IMR-90 (cell line): ENCODE results near the gene LAMA5. TPM values are rescaled to one million over a fixed set of nuclear protein-coding genes. Genes with fewer than 3 reads are reported as not detected.

ENCODE experiments used
- ATAC-seq: fragments of 200-7000 bp; cut with Tn5 transposase; 2 replicates; pipeline ENCODE4 v1.9.1; 2020; ENCODE audit warnings: low read depth, mild to moderate bottlenecking, moderate library complexity
- BruUV-seq: library from RNA; stranded (reverse); fragments of 400-500 nt; replicated peaks from 2 replicates; lab custom pipeline; 2021; lab: Mats Ljungman, UMichigan
- CTCF ChIA-PET: fragments of 300-600 bp; formaldehyde crosslinking; extraction: SDS; loops from one replicate; lab custom pipeline; 2021; ENCODE audit warnings: antibody characterized with exemption; lab: Yijun Ruan, JAX
- POLR2A ChIA-PET: fragments of 300-600 bp; sonication (Branson Sonifier 250); formaldehyde crosslinking; loops from one replicate; lab custom pipeline; 2022; ENCODE audit warnings: antibody characterized with exemption; ENCODE audit not compliant: unreplicated experiment; lab: Charles Lee
- DNase-seq: peaks from one replicate; pipeline ENCODE4 v3.0.0; 2013
- H2AFZ ChIP-seq: replicated peaks from 2 replicates; pipeline ENCODE3; 2013; ENCODE audit warnings: low read length, mild to moderate bottlenecking; ENCODE audit not compliant: poor library complexity
- H2AK5ac ChIP-seq: 2 replicates; pipeline ENCODE4 v1.6.1; 2013; ENCODE audit warnings: low read depth, low read length, inconsistent platforms
- H2AK9ac ChIP-seq: replicated peaks from 2 replicates; pipeline ENCODE3; 2013; ENCODE audit warnings: mild to moderate bottlenecking, low read depth, low read length, moderate library complexity; ENCODE audit not compliant: poor library complexity
- H2BK120ac ChIP-seq: 2 replicates; pipeline ENCODE4 v1.6.1; 2013; ENCODE audit warnings: low read depth, low read length, inconsistent platforms
- H2BK15ac ChIP-seq: 3 replicates; pipeline ENCODE4 v1.6.1; 2013; ENCODE audit warnings: low read depth, low read length, inconsistent platforms
- H2BK20ac ChIP-seq: 2 replicates; pipeline ENCODE4 v1.6.1; 2013; ENCODE audit warnings: low read depth, mild to moderate bottlenecking, inconsistent platforms, low read length, moderate library complexity
- H2BK5ac ChIP-seq: 2 replicates; pipeline ENCODE4 v1.6.1; 2013; ENCODE audit warnings: mild to moderate bottlenecking, low read depth, low read length, inconsistent platforms; ENCODE audit not compliant: poor library complexity, severe bottlenecking
- H3K14ac ChIP-seq: replicated peaks from 2 replicates; pipeline ENCODE4 v1.6.1; 2013; ENCODE audit warnings: low read depth, low read length, inconsistent platforms
- H3K18ac ChIP-seq: 2 replicates; pipeline ENCODE4 v1.6.1; 2013; ENCODE audit warnings: low read depth, low read length, control low read depth
- H3K23ac ChIP-seq: 2 replicates; pipeline ENCODE4 v1.6.1; 2013; ENCODE audit warnings: low read depth, low read length, inconsistent platforms
- H3K27ac ChIP-seq: 2 replicates; pipeline ENCODE4 v1.5.1; 2013; ENCODE audit warnings: mild to moderate bottlenecking, control low read depth, low read length; ENCODE audit not compliant: insufficient read depth
- H3K27me3 ChIP-seq: 2 replicates; pipeline ENCODE4 v1.6.1; 2013; ENCODE audit warnings: low read length; ENCODE audit not compliant: control insufficient read depth, insufficient read depth
- H3K36me3 ChIP-seq: 2 replicates; pipeline ENCODE4 v1.6.1; 2013; ENCODE audit warnings: low read length, mixed read lengths; ENCODE audit not compliant: control insufficient read depth, insufficient read depth
- H3K4ac ChIP-seq: 2 replicates; pipeline ENCODE4 v1.6.1; 2013; ENCODE audit warnings: low read depth, low read length, inconsistent platforms
- H3K4me1 ChIP-seq: 2 replicates; pipeline ENCODE4 v1.6.1; 2013; ENCODE audit warnings: low read length, mixed read lengths; ENCODE audit not compliant: control insufficient read depth, insufficient read depth
- H3K4me2 ChIP-seq: 2 replicates; pipeline ENCODE4 v1.6.1; 2013; ENCODE audit warnings: low read depth, mild to moderate bottlenecking, control low read depth, low read length, moderate library complexity
- H3K4me3 ChIP-seq: 2 replicates; pipeline ENCODE4 v1.5.1; 2013; ENCODE audit warnings: low read depth, mild to moderate bottlenecking, control low read depth, low read length, moderate library complexity; ENCODE audit not compliant: insufficient read depth
- H3K56ac ChIP-seq: 2 replicates; pipeline ENCODE4 v1.6.1; 2013; ENCODE audit warnings: low read length, inconsistent platforms; ENCODE audit not compliant: insufficient read depth; ENCODE audit errors: extremely low read depth
- H3K79me1 ChIP-seq, 2 experiments: 2 replicates each; pipeline ENCODE4 v1.6.1; 2013; ENCODE audit warnings: low read length in 2 of 2, inconsistent platforms in 1 of 2, low read depth in 1 of 2
- H3K9ac ChIP-seq: 2 replicates; pipeline ENCODE4 v1.6.1; 2013; ENCODE audit warnings: low read depth, low read length, control low read depth
- H3K9me1 ChIP-seq: 2 replicates; pipeline ENCODE4 v1.6.1; 2013; ENCODE audit warnings: low read length, inconsistent platforms; ENCODE audit not compliant: insufficient read depth
- H3K9me3 ChIP-seq: 2 replicates; pipeline ENCODE4 v1.6.1; 2013; ENCODE audit warnings: low read length; ENCODE audit not compliant: control insufficient read depth, insufficient read depth
- H4K20me1 ChIP-seq: 2 replicates; pipeline ENCODE4 v1.6.1; 2013; ENCODE audit warnings: low read length, inconsistent platforms; ENCODE audit not compliant: insufficient read depth
- H4K5ac ChIP-seq: 2 replicates; pipeline ENCODE4 v1.6.1; 2013; ENCODE audit warnings: mild to moderate bottlenecking, low read depth, low read length, control low read depth
- H4K8ac ChIP-seq, 2 experiments: 2 replicates each; pipeline ENCODE4 v1.6.1; 2013; ENCODE audit warnings: low read depth in 2 of 2, low read length in 2 of 2, control low read depth in 1 of 2, inconsistent platforms in 1 of 2
- H4K91ac ChIP-seq: 2 replicates; pipeline ENCODE4 v1.6.1; 2013; ENCODE audit warnings: low read depth, low read length, inconsistent platforms; ENCODE audit not compliant: insufficient read depth
- CTCF ChIP-seq: conservative IDR thresholded peaks from 2 replicates; pipeline ENCODE4 v1.5.1; 2012; ENCODE audit warnings: mild to moderate bottlenecking, low read depth, low read length, improper control_type of control experiment
- MAZ ChIP-seq: IDR thresholded peaks from 2 replicates; pipeline ENCODE4 v1.6.1; 2012; ENCODE audit warnings: low read depth, mild to moderate bottlenecking, low read length, improper control_type of control experiment, moderate library complexity, borderline replicate concordance
- NFE2L2 ChIP-seq: fragments of 150-350 bp; IDR thresholded peaks from 2 replicates; pipeline ENCODE4 v1.6.1; 2016; ENCODE audit warnings: low read depth, mild to moderate bottlenecking, low read length
- WGBS, 2 experiments: methylation state at CpG; one replicate each; pipeline versions ENCODE4 v1.1.5 to v1.1.7; 2013; ENCODE audit warnings: missing lambda C conversion rate in 2 of 2; ENCODE audit not compliant: insufficient read length in 1 of 2; ENCODE audit errors: extremely low coverage in 2 of 2; 5-methylcytosine and 5-hydroxymethylcytosine counted together
- dilution Hi-C: fragments of 300-500 bp; cut with HindIII; formaldehyde crosslinking; loops from one replicate; pipeline ENCODE4 v1.14.3; 2018; ENCODE audit warnings: low sequenced_read_pairs; ENCODE audit not compliant: unreplicated experiment
- in situ Hi-C: fragments of 300-500 bp; cut with MboI; formaldehyde crosslinking; loops from 3 replicates; pipeline ENCODE4 v1.14.3; 2019; ENCODE audit warnings: low sequenced_read_pairs, inconsistent platforms, mixed read lengths
- intact Hi-C: fragments of 100-400 bp; cut with micrococcal nuclease; formaldehyde crosslinking; loops from 2 replicates; pipeline ENCODE4 v1.10.0; 2022
- polyA plus RNA-seq, 3 experiments: library from polyadenylated mRNA; depleted of rRNA; stranded (reverse); fragments of >200 nt; gene quantifications; 2 replicates each; pipeline ENCODE4 v1.2.3, GENCODE V29; 2012; ENCODE audit warnings: low replicate concordance in 1 of 3
- total RNA-seq: library from RNA; depleted of rRNA; stranded (reverse); fragments of >200 nt; gene quantifications from 2 replicates; pipeline ENCODE4 v1.2.3, GENCODE V29; 2012

LAMA5 gene
- total and polyA plus RNA-seq, 2 of the 4 experiments (the other 2 are of a cell fraction) = 0.90 to 7.3 TPM

- peak overlapping the region; percentile 97 for H2AFZ ChIP-seq
- H3K9ac ChIP-seq = peak overlapping the region; percentile 96
- H4K20me1 ChIP-seq = peaks cover 46% of the 10 kb centered on the region
- ChIA-PET POLR2A (interaction anchor here (0.6 to 0.7 kb wide), 3 partner anchors 12 to 105 kb away, joined by 4 to 11 read pairs (median 6); no protein-coding TSS in a partner anchor), CTCF (no interaction called here)
- peaks cover 34% of the 10 kb centered on the region for H3K36me3 ChIP-seq
- H3K18ac ChIP-seq = no peak overlapping the region
- peak overlapping the region; percentile 68 for H4K5ac ChIP-seq
- TSS peak; percentile 82 for BruUV-seq
- H2AK9ac ChIP-seq = peak overlapping the region; percentile 95
- H3K56ac ChIP-seq = peak overlapping the region; percentile 61
- peak overlapping the region; percentile 92 for H3K4me3 ChIP-seq
- peak overlapping the region; percentile 48 for H3K14ac ChIP-seq
- TF ChIP-seq NFE2L2 (no peak), CTCF (no peak), MAZ (no peak)
- H2BK5ac ChIP-seq = peak overlapping the region; percentile 27
- peak overlapping the region; percentile 81 for H3K23ac ChIP-seq
- DNase-seq = no peak
- H3K9me3 ChIP-seq = no peaks in the 10 kb centered on the region
- H3K9me1 ChIP-seq = 0 out of 2 replicates have a peak, but pooled peaks cover 4% of the 10 kb centered on the region
- WGBS, 2 experiments = 0% methylated on average over 14 of the region's 47 CpGs; no CpG with 5 or more reads in 1 of the 2 experiments
- H3K4ac ChIP-seq = peak overlapping the region; percentile 94
- peak overlapping the region; percentile 98 for H2AK5ac ChIP-seq
- in situ Hi-C loops = loop anchor here (25.0 kb wide), 1 partner anchor 375 kb away; no protein-coding TSS in a partner anchor
- peaks cover 30 to 55% of the 10 kb centered on the region in 2 experiments for H3K79me1 ChIP-seq
- H2BK15ac ChIP-seq = no peak overlapping the region
- H3K4me2 ChIP-seq = peak overlapping the region; percentile 95
- ATAC-seq = peak; percentile 19; the same call in 1 of the 2 replicates
- H3K27ac ChIP-seq = peak overlapping the region; percentile 85
- peaks cover 5% of the 10 kb centered on the region for H3K4me1 ChIP-seq
- dilution Hi-C loops = loop anchor here (25.0 kb wide), 1 partner anchor 100 kb away; no protein-coding TSS in a partner anchor
- no peak overlapping the region for H2BK120ac ChIP-seq
- no peak overlapping the region for H2BK20ac ChIP-seq
- no peaks in the 10 kb centered on the region for H3K27me3 ChIP-seq
- intact Hi-C loops = loop anchor here (10.0 kb wide), 1 partner anchor 373 kb away; no protein-coding TSS in a partner anchor
- H4K8ac ChIP-seq = peak overlapping the region; percentile 76
- peak overlapping the region; percentile 71 for H4K91ac ChIP-seq
Observed at GRCh38 chr20:62387219-62387913, 20.3 kb upstream of the LAMA5 start.
